ENCODE measurements around the gene ARHGAP10.
"Not testable (repeated sequence)": the region's sequence is repeated elsewhere in the genome, so short reads cannot be mapped to it uniquely, and the experiment has no call there.

The ARHGAP10 gene

DNA sequence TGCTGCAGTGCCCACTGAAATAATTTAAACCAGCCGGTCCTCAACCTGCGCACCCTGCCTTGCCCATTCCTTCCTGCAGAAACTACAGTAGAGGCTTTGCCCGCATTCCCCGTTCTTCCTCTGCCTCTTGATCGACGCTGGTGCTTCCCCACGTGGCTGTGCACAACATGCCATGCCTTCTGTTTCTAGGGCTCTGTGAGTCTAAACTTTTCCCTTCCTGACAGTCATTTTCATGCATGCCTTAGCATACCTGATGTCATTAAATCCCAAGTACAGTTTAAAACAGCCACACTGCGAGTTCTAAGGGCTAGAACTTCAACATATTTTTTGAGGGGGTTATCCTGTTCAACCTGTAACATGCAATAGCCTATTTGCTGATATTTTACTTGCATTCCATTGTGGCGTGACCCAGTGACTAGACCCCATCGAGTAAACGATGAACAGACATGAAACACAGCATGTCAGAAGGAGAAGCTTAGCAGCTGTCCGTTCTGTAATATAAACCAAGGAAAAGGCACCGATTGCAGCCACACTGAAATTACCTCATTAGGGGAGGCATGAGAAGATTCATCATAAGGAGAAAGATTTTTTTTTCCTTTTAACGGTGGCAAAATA, 232.5 kb downstream of the ARHGAP10 start:
- DNase-seq = no peak

GRCh38 chr4:147965056-147965455, 233.2 kb downstream of the ARHGAP10 start:
- no peak for DNase-seq

DNA sequence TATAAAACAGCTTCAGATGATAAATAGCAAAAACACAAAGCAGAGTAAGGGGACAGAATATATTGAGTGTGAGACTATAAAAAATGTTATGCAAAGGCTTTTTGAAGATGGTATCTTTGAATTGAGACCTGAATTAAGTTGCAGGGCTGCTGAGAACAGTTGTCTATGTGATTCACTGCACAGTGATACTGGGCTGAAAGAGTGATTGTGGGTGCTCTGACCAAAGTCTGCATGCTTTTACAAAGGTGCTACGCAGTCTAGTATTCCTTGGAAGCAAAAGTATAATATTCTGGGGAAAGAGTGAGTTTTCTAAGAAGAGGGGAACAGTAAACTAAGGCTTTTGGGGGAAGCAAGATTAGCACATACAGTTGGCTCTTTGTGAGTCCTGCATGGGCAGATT, 234.0 kb downstream of the ARHGAP10 start:
- no peak for DNase-seq

GRCh38 chr4:147968641-147969040, 236.8 kb downstream of the ARHGAP10 start:
- no peak for DNase-seq

DNA sequence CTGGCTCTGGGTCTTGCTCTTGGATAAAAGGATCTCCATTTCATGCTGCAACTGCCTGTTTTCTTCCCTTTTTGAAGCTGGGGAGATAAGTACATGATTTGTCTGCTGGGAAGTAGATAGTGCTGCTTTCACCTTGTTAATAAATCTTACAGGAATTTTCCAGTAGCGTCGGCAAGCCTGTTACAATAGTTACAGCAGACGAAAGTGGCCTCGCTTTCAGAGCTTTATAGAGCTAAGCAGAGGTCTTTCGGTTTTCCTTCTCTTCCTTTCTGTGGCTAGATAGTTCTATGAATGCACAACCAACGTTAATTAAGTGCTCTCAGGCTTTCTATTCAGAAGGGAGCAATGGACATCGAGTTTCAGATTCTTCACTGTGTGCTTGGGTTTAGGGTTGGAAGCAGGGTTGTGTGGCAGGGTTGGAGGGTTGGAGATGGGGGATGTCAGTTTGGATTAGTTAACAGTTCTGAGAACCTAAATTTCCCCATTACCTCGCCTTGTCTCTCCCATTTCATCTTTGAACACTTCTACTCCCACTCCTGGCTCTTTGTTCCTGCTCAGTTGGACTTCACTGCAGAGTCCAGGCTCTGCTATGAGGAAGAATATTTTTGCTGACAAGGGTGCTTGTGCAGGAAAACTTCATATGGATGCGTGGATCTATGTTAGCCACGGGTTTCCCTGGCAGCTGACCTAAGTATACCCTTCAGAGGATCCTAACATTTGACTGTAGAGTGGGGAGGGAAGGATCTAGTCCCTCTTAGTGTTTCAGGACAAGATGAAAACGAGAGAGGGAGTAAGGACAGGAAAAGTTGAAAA, 237.9 kb downstream of the ARHGAP10 start:
- DNase-seq = no peak

DNA sequence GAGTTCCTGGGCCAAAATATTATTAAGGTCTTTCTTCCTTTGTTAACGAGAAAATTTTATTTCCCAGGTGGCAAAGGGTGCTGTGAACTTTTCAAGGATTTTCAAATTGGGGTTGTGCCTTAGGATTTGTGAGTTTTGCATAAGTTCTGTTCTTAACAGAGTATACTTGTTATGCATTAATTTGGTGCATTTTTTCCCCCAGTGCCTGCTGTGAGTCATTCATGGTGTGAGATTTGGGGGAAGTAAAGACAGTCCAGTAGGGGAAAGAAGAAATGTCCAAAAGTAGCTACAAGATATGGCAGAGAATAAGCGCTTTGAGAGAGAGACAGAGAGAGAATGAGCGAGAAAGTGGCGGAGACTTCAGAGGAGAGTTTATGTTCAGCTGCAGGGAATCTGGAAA, 239.2 kb downstream of the ARHGAP10 start:
- DNase-seq = no peak

- no peak for DNase-seq
Observed at GRCh38 chr4:147975325-147975724, 243.4 kb downstream of the ARHGAP10 start.

- DNase-seq = no peak
Observed at GRCh38 chr4:147975933-147976928, 244.3 kb downstream of the ARHGAP10 start.

DNA sequence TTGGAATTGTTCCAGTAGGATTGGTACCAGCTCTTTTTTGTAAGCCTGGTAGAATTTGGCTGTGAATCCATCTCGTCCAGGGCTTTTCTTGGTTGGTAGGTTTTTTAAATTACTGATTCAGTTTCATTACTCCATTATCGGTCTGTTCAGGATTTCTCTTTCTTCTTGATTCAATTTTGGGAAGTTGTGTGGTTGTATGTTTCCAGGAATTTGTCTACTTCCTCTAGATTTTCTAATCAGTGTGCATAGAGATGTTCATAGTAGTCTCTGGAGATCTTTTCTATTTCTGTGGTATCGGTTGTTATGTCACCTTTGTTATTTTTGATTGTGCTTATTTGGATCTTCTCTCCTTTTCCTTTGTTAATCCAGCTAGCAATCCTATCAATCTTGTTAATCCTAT, 248.7 kb downstream of the ARHGAP10 start:
- DNase-seq = no peak

DNA sequence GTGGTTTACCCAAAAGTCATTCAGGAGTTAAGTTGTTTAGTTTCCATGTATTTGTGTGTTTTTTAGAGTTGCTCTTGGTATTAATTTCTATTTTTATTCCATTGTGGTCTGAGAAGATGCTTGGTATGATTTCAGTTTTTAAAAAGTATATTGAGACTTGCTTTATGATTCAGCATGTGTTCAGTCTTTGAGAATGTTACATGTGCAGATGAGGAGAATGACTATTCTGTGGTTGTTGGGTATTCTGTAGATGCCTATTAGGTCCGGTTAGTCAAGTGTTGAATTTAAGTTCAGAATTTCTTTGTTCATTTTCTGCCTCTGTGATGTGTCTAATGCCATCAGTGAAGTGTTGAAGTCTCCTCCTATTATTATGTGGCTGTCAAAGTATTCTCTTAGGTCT, 249.4 kb downstream of the ARHGAP10 start:
- DNase-seq = no peak

DNA sequence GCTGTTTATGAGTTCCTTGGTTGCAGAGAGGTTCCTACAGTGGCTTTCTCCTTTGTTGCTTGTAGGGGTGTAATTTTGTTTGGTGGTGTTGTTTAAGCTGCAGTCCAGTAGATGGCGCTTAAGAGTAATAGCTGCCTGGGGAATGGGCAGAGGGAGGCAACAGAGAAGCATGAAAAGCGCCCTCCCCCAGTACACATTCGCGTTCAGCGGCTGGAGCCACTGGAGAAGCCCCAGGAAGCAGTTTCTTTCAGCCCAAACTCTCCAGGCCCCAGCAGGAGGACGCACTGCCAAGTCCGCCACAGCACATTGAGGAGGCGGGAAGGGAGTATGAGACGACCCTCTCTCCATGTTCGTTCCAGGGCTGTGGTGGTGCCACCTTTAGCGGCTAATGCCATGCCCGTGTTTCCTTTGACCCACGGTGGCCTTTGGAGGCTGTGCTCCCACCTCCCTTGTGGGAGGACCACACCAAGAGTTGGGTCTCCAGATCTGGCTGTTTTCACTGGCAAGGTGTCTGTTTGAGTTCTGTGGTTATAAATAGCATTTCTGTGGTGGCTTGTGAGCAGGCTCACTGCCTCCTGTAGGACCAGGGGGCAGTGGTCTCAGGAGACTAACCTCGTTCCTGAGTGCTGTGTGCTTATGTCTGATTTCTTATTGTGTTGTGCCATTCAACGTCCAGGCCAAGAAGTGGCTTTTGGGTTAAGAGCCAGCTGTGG, 252.3 kb downstream of the ARHGAP10 start:
- peak; percentile 38 for DNase-seq

DNA sequence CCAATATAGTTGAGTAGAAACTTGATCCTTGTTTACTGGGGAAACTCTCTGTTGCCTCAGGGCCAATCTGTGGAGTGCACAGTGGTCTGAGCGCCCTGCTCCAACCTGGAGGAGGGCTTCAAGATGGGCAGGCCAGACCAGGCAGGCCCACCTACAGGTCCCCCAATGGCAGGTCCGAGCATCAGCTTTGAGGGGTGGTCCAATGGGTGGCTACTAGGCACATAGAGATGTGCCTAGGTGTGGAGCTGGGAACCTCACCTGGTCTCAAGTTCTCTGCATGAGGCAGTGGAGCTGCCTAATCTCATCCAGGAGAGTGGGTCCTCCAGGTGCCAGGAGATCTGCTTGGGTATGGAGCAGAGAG, 252.9 kb downstream of the ARHGAP10 start:
- DNase-seq = no peak

- no peak for DNase-seq
Observed at GRCh38 chr4:147985376-147985775, 253.5 kb downstream of the ARHGAP10 start.

- DNase-seq = no peak
Observed at GRCh38 chr4:147987252-147987651, 255.4 kb downstream of the ARHGAP10 start.

DNA sequence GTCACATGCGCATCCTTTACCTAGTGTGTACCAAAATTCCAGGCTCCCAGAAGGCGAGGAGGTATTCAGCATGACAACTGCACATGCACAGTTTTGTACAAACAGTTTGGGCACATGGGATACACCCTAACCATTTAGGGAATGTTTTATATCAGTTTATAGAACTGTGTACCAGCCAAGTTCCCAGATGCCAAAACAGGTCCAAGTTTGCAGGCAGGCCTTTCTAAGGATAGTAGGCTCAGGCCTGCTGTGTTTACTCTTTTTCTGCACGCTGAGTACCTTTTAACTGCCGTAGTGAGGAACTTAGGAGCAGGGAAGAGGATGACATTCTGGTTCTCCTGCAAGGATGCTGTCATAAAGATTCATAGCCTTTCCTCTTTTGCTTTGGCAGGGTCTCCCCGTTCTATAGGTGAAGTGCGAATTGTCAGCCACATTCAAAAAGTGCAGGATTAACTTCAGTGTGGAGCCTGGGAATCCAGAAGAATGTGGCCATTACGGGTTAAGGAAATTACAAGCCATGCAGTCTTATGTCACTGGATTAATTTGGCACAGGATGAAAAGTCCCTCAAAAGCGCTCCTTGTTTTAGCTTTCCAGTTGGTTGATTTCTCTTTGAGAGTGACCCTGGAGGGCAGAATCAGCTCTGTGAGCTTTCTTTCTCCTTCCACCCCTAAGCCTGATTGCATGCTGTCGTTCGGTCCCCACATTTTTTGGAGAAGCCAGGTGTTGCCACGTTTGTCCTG, 259.8 kb downstream of the ARHGAP10 start:
- DNase-seq = no peak

- no peak for DNase-seq
Observed at GRCh38 chr4:147994076-147994475, 262.2 kb downstream of the ARHGAP10 start.

- DNase-seq = no peak
Observed at GRCh38 chr4:147994491-147995385, 262.9 kb downstream of the ARHGAP10 start.

DNA sequence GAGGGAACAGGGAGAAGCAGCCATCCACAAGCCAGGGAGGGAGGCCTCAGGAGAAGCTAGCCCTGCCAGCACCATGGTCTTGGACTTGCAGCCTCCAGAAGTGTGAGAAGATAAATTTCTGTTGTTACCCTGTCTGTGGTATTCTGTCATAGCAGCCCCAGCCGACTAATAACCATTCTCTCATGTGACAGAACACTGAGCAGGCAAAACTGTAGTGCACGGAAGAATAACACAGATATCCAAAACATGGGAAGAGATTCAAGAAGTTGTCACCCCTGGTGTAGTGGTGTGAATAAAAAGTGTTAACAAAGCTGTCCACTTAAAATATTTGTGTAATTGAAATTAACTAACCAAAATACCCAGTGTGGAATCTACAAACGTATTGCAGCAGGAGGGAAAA, 265.0 kb downstream of the ARHGAP10 start:
- DNase-seq = no peak

GRCh38 chr4:148000038-148000437, 268.1 kb downstream of the ARHGAP10 start:
- not testable (repeated sequence) for DNase-seq

DNA sequence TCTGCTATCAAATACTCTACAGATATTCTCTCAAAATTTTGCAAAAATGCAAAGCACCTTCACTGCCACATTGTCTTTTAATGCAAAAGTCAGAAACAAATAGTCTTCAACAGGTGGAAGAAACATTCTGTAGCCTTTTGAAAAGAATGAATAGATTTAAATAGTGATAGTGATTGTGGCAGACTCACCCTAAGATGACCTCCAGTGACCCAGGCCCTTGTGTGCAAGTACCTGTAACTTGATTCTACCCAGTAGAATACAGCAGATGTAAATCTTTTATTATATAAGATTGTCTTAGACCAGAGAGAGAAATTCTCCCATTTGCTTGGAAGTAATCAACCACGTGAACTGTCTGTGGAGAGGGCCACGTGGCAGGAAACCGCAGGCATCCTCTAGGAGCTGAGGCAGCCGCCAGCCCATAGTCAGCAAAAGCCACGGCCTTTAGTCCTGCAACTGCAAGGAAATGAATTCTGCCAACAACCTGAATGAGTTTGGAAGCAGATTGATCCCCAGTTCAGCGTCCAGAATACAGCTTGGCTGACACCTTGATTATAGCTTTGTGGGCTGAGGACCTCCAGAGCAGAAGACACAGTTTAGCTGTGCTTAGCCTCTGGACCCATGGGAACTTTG, 272.5 kb downstream of the ARHGAP10 start:
- no peak for DNase-seq
